ACHN (cell line): ENCODE measurements around the gene GRIN2C.
"Not testable (repeated sequence)": the region's sequence is repeated elsewhere in the genome, so short reads cannot be mapped to it uniquely, and the experiment has no call there.

Experiments
- DNase-seq: peaks from one replicate; pipeline ENCODE4 v3.0.0-alpha.2; 2015
- in situ Hi-C: cut with HindIII; loops from 2 replicates; pipeline ENCODE4 v1.10.0; 2017; ENCODE audit warnings: low sequenced_read_pairs, low pct_ligation_motif_present, low pct_unique_long_range_greater_than_20kb

Gene GRIN2C

GRCh38 chr17:74859459-74860228 lies at the start of gene GRIN2C:
GRIN2C (minus strand) TSS chr17:74859885; CDS start chr17:74855092, 4,793 bp downstream.
- in situ Hi-C loops, result no loop called here
- no peak for DNase-seq

GRCh38 chr17:74909097-74909496 lies 49.4 kb upstream of the GRIN2C start:
- DNase-seq, in situ Hi-C loops: not testable (repeated sequence)

DNA sequence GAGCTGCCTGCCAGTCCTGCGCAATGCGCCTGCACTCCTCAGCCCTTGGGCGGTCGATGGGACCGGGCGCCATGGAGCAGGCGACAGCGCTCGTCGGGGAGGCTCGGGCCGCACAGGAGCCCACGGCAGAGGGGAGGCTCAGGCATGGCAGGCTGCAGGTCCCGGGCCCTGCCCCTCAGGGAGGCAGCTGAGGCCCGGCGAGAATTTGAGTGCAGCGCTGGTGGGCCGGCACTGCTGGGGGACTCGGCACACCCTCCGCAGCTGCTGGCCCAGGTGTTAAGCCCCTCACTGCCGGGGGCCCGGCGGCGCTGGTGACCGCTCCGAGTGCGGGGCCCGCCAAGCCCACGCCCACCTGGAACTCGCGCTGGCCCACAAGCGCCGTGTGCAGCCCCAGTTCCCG lies 47.3 kb upstream of the GRIN2C start:
- in situ Hi-C loops, result no loop called here
- no peak for DNase-seq

DNA sequence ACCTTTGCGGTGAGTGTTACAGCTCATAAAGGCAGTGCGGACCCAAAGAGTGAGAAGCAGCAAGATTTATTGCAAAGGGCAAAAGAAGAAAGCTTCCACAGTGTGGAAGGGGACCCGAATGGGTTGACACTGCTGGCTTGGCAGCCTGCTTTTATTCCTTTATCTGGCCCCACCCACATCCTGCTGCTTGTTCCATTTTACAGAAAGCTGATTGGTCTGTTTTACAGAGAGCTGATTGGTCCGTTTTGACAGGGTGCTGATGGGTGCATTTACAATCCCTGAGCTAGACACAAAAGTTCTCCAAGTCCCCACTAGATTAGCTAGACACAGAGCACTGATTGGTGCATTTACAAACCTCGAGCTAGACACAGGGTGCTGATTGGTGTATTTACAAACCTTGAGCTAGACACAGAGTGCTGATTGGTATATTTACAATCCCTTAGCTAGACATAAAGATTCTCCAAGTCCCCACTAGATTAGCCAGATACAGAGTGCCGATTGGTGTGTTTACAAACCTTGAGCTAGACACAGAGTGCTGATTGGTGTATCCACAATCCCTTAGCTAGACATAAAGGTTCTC lies 46.6 kb upstream of the GRIN2C start:
- in situ Hi-C loops, DNase-seq: not testable (repeated sequence)

DNA sequence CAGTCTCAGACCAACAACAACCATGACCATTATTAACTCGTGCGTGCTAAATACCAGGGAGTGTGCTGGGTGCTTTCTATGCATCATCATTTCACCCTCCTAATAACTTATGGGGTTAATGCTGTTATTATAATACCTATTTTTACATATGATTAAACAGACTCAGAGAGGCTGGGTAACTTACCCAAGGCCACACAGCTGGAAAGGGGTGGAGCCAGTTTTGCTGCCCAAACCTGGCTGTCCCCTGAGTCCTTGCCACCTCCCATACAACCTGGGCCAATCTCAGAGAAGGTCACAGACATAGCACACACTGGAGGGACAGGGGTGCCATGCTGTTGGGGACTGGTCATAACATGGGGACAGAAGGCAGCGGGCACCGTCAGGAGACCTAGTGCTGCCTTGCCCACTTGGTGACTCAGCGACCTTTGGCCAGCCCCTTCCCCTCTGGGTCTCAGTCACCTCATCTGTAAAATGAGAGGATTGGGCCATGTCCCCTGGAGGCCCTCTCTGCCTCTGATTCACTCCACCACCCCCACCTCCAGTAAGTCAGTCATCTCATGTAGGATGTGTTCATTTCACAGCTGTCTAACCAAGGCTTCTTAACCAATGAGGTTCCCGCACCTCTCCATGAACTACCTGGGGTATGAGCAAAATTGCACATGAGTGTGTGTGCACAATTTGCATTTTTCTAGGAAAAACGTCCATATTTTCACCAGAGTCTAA lies 45.2 kb upstream of the GRIN2C start:
- DNase-seq, result no peak
- in situ Hi-C loops, result no loop called here

DNA sequence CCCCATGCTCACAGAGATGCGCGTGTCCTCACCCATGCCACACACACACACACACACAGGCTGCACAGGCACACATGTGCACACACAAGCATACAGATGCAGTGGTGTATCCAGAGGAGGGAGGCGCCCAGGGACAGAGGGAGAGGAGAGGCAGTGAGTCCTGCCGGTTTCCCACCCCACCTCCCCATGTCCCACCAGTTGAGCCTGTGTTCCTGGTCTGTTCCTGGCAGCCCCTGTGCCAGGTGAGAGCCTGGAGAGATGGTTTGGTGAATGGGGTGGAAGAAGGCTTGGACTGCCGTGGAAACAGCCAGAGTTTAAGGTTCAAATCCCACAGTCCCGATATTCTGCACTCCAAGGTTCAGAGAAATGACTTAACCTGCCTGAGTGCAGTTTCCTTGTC lies 44.0 kb upstream of the GRIN2C start:
- DNase-seq, result no peak
- in situ Hi-C loops, result no loop called here

GRCh38 chr17:74903034-74903433 lies 43.3 kb upstream of the GRIN2C start:
- DNase-seq, result no peak
- in situ Hi-C loops, result no loop called here

DNA sequence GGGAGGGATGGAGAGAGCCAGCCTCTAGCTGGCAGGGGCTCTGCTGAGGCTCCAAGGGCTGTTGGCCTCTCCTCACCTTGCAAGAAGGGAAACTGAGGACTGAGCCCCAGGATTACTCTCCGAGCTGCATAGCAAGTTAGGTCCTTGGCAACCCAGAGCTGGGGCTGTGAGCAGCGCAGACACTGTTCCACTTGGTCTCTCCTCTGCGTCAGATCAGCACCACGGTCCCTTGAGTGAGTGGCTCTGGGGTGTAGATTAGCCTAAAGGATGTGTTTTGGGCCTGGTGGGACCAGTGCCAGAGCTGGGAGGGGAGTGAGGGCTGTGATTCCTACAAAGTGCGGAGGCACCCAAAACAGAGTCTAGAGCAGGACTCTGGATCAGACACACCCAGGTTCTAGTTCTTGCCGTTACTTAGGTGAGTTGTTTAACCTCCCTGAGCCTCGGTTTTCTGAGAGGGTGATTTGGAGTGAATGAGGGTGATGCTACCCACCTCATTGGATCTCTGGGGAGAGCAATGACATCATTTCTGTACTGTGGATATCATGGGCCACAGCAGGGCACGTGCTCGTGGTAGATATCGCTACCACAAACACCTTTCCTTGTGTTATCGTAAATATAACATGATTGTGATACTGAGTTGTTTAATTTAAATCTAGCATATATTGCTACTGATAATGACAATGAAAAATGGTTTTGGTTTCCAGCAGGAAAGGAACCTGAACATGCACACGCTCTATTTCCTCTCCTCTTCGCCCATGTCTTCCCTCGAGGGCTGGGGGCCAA lies 41.9 kb upstream of the GRIN2C start:
- in situ Hi-C loops, result no loop called here
- no peak for DNase-seq

DNA sequence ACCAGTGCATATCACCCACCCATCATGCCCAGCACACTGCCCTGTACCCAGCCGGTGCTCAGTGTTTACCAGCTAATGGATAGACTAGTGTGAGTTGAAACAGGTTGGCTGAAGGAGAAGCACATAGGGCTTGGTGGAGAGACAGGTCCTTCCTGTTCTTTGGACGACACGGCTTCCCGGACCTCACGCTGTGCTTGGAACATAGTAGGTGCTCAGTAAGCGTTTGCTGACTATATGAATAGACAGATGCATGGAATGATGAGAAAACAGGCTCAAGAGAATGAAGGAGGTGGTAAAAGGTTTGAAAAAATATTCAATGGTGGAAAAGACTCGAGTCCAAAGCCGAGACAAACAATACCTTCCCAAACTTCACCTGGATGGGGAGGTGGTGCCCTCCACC lies 40.5 kb upstream of the GRIN2C start:
- no peak for DNase-seq

DNA sequence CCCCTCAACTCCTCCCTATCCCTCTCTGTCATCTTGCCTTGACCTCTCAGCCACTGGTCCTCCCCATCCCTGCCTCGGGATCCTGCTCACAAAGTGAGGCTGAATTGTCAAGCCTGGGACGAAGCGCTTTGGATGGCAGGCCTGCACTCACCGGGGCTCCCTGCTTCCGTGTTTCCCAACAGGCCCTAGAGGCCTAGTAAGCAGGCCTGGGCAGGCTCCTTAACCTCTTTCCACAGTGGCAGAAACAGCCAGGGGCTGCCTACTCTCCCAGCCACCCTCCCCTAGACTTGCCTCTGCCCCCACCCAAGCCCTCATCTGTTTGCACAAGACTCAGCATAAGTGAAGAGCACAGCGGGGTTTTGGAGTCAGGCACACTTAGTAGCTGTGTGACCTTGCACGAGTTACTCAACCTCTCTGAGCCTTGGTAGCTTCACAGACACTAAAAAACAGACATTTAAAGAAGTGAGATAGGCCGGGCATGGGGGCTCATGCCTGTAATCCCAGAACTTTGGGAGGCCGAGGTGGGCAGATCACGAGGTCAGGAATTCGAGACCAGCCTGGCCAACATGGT lies 38.8 kb upstream of the GRIN2C start:
- in situ Hi-C loops, result no loop called here

More for the DNA sequence above, 40.5 kb upstream of the GRIN2C start:
- in situ Hi-C loops, result no loop called here

DNA sequence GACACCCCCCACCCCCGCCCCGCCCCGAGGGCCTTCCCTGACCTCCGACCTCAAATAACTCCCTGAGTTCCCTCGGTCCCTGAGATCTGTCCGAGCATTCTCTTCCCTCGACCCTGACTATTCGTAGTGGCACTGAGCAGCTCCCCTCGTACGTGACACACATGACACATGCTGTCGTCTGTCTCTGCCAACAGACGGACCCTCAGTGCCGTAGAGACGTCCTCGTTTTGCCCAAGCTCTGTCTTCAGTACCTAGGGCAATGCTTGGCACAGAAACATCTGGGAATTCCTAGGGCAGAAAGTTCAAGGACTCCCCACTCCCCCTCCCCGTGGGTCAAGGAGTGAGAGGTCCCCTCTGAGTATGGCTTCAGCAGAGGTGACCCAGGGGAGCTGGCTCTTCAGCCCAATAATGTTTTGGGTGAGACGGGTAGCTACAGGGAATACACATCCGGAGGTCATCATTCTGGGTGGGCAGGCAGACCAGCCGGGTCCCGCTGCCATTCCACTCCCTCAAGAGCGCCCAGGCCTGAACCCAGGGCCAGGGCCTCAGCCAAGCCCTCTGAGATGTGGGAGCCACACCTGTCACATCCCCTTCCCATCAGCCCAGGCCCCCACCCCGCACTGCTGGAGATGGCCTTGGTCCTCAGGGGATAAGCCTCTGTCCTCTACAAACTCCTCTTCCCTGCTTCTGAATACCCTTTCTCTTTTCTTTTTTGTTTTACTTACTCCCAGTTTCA lies 34.4 kb upstream of the GRIN2C start:
- DNase-seq, result no peak
- in situ Hi-C loops, result no loop called here

More for the DNA sequence above, 38.8 kb upstream of the GRIN2C start:
- DNase-seq, result no peak

- in situ Hi-C loops, result no loop called here
- DNase-seq, result no peak
Measured at GRCh38 chr17:74892974-74893911, 33.6 kb upstream of the GRIN2C start, which contains the start of gene FADS6. FADS6 (minus strand) TSS chr17:74893633; CDS start chr17:74893595, 38 bp downstream.

DNA sequence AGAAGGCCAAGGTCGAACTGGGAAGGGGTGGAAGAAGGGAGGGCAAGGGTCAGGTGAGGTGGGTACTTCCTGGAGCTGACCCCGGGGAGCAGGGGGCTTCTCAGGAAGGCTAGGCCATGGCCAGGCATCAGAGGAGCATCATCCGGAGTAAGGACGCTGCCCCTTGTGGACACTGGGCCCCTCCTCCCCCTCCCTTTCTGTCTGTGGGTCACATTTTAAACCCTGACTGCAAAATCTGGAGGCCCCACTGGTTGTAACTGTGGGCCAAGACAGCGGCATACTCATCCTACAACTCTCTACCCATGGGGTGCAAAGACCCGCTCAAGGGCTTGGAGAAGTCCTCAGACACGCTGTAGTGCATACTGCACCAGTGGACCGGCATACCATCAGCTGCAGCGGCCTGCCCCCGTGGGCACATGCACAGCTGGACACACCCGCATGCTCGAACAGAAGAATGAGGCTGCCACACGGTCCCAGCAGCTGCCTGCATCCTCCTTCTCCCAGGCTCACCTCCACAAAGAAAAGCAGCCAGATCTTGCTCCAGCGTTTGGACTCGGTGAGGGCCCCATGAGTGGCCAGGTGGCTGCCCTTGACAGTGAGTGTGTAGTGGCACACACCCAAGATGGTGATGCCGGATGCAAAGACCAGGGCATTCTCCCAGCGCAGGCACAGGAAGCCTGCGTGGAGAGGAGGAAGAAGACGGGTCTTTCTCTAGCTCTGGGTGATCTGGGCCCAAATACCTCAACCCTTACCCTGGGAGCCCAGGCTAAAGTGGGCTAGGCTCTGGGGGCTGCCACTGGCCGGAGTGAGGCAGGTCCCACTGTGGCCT lies 32.5 kb upstream of the GRIN2C start:
- no peak for DNase-seq
- in situ Hi-C loops, result no loop called here

DNA sequence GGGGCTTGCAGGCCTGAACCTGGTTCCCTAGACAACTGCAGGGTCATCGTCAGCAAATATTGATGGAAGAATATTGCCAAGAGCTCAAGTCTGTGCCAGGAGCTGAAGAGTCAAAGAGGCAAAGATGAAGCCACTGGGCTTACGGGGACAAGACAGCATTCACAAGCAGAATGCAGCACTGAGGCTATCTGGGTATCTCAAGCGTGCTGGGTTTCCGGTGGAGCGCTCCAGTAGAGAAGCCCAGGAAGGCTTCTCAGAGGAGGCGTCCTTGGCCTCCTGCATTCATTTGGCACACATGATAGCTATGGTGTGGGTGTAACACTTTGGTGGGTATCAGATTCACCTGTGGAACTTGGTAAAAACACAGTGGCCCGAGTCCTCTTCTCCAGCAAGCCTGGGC lies 30.9 kb upstream of the GRIN2C start:
- in situ Hi-C loops, result no loop called here
- DNase-seq, result no peak

GRCh38 chr17:74888469-74888868 lies 28.8 kb upstream of the GRIN2C start:
- no peak for DNase-seq
- in situ Hi-C loops, result no loop called here

DNA sequence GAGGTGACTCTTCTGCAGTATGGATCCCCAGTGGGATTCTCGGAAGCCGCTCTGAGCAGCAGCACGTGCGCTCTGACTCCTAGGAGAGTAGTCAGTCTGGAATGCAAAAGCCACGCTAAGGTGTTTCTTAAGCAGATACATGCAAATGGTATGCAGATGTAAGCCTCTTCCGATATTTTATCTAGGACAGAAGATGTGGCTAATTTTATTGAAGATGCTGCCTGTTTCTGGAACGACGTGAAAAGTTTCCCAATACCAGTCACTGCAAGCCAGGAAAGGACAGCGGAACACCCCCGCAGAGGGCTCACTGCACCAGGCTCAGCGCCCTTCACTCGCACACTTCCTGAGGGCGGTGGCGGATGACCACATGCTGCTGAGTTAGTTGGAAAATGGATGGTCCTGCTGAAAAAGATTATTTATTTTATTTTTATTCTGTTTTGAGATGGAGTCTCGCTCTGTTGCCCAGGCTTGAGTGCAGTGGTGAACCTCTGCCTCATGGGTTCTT lies 23.6 kb upstream of the GRIN2C start:
- in situ Hi-C loops, result no loop called here
- DNase-seq, result no peak
